ENCODE measurements around the gene NUAK2. TPM values are rescaled to one million over a fixed set of nuclear protein-coding genes. Genes with fewer than 3 reads are reported as not detected.
"Not testable (repeated sequence)": the region's sequence is repeated elsewhere in the genome, so short reads cannot be mapped to it uniquely, and the experiment has no call there.

The NUAK2 gene
- total RNA-seq, result 8.4 and 10.5 TPM in 2 replicates

GRCh38 chr1:205321162-205321958 lies at the start of gene NUAK2:
Gene NUAK2, minus strand, starts transcription at chr1:205321745. Its CDS starts 117 bp downstream, at chr1:205321628.
- intact Hi-C loops (cut with micrococcal nuclease), result loop anchor here (1.0 to 10.0 kb wide), 7 partner anchors 8 to 337 kb away; no protein-coding TSS in a partner anchor

- intact Hi-C loops (cut with micrococcal nuclease), result no loop called here
Observed at GRCh38 chr1:205370780-205371179, 49.2 kb upstream of the NUAK2 start.

- intact Hi-C loops (cut with micrococcal nuclease), result no loop called here
Observed at GRCh38 chr1:205369701-205370123, 48.2 kb upstream of the NUAK2 start.

GRCh38 chr1:205368478-205368877 lies 46.9 kb upstream of the NUAK2 start:
- intact Hi-C loops (cut with micrococcal nuclease), result no loop called here

GRCh38 chr1:205365945-205366463 lies 44.5 kb upstream of the NUAK2 start:
- intact Hi-C loops (cut with micrococcal nuclease), result no loop called here

GRCh38 chr1:205365086-205365485 lies 43.5 kb upstream of the NUAK2 start:
- intact Hi-C loops (cut with micrococcal nuclease), result not testable (repeated sequence)

- intact Hi-C loops (cut with micrococcal nuclease), result no loop called here
Observed at GRCh38 chr1:205360891-205361290, 39.3 kb upstream of the NUAK2 start.

- intact Hi-C loops (cut with micrococcal nuclease), result no loop called here
Observed at GRCh38 chr1:205359771-205360565, 38.4 kb upstream of the NUAK2 start.

- intact Hi-C loops (cut with micrococcal nuclease), result no loop called here
Observed at GRCh38 chr1:205358579-205358978, 37.0 kb upstream of the NUAK2 start.

- intact Hi-C loops (cut with micrococcal nuclease), result no loop called here
Observed at GRCh38 chr1:205357567-205357966, 36.0 kb upstream of the NUAK2 start.

GRCh38 chr1:205356440-205357139 lies 35.0 kb upstream of the NUAK2 start, which contains the start of gene KLHDC8A:
Gene KLHDC8A, minus strand, starts transcription at chr1:205356922. Its CDS starts 13,318 bp downstream, at chr1:205343604.
- intact Hi-C loops (cut with micrococcal nuclease), result no loop called here

- intact Hi-C loops (cut with micrococcal nuclease), result loop anchor here (2.0 kb wide), 1 partner anchor 76 kb away; no protein-coding TSS in a partner anchor
Observed at GRCh38 chr1:205355075-205355453, 33.5 kb upstream of the NUAK2 start.

- intact Hi-C loops (cut with micrococcal nuclease), result loop anchor here (1.0 to 5.0 kb wide), 7 partner anchors 19 to 170 kb away; no protein-coding TSS in a partner anchor
Observed at GRCh38 chr1:205354259-205355074, 32.9 kb upstream of the NUAK2 start.

- intact Hi-C loops (cut with micrococcal nuclease), result loop anchor here (1.0 to 5.0 kb wide), 7 partner anchors 18 to 171 kb away; no protein-coding TSS in a partner anchor
Observed at GRCh38 chr1:205353612-205354011, 32.1 kb upstream of the NUAK2 start.

- intact Hi-C loops (cut with micrococcal nuclease), result loop anchor here (5.0 kb wide), 1 partner anchor 89 kb away; no protein-coding TSS in a partner anchor
Observed at GRCh38 chr1:205353191-205353590, 31.6 kb upstream of the NUAK2 start.

- intact Hi-C loops (cut with micrococcal nuclease), result loop anchor here (5.0 kb wide), 1 partner anchor 90 kb away; no protein-coding TSS in a partner anchor
Observed at GRCh38 chr1:205351984-205352713, 30.6 kb upstream of the NUAK2 start.

GRCh38 chr1:205350691-205351141 lies 29.2 kb upstream of the NUAK2 start:
- intact Hi-C loops (cut with micrococcal nuclease), result loop anchor here (5.0 kb wide), 1 partner anchor 92 kb away; no protein-coding TSS in a partner anchor

- intact Hi-C loops (cut with micrococcal nuclease), result loop anchor here (5.0 kb wide), 1 partner anchor 92 kb away; no protein-coding TSS in a partner anchor
Observed at GRCh38 chr1:205350124-205350523, 28.6 kb upstream of the NUAK2 start.

Data from T-helper 1 cell treated with Interleukin-12 subunit alpha and Interleukin-12 subunit beta and Interleukin-4 antibody, amounts not matched to agents 30 ng/mL and 1 ng/mL, for 36 hours (primary cell).